GM12874 (cell line): ENCODE results near the gene ZNF793.

Experiments used
- TF ChIP-seq, protein P1 (sequence below): IDR thresholded peaks from 2 replicates; pipeline ENCODE4 v1.5.1; 2011; ENCODE audit warnings: low read depth, mild to moderate bottlenecking, control low read depth, low read length, moderate library complexity; ENCODE audit not compliant: insufficient read depth

The ZNF793 gene

GRCh38 chr19:37506387-37507166 is at the start of gene ZNF793:
ZNF793 (plus strand) TSS chr19:37506939; CDS start chr19:37523440, 16,501 bp downstream.
- TF ChIP-seq, protein P1, sequence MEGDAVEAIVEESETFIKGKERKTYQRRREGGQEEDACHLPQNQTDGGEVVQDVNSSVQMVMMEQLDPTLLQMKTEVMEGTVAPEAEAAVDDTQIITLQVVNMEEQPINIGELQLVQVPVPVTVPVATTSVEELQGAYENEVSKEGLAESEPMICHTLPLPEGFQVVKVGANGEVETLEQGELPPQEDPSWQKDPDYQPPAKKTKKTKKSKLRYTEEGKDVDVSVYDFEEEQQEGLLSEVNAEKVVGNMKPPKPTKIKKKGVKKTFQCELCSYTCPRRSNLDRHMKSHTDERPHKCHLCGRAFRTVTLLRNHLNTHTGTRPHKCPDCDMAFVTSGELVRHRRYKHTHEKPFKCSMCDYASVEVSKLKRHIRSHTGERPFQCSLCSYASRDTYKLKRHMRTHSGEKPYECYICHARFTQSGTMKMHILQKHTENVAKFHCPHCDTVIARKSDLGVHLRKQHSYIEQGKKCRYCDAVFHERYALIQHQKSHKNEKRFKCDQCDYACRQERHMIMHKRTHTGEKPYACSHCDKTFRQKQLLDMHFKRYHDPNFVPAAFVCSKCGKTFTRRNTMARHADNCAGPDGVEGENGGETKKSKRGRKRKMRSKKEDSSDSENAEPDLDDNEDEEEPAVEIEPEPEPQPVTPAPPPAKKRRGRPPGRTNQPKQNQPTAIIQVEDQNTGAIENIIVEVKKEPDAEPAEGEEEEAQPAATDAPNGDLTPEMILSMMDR, result no peak

- TF ChIP-seq, protein P1, result no peak
Measured at GRCh38 chr19:37466277-37466797, 40.4 kb upstream of the ZNF793 start.

DNA sequence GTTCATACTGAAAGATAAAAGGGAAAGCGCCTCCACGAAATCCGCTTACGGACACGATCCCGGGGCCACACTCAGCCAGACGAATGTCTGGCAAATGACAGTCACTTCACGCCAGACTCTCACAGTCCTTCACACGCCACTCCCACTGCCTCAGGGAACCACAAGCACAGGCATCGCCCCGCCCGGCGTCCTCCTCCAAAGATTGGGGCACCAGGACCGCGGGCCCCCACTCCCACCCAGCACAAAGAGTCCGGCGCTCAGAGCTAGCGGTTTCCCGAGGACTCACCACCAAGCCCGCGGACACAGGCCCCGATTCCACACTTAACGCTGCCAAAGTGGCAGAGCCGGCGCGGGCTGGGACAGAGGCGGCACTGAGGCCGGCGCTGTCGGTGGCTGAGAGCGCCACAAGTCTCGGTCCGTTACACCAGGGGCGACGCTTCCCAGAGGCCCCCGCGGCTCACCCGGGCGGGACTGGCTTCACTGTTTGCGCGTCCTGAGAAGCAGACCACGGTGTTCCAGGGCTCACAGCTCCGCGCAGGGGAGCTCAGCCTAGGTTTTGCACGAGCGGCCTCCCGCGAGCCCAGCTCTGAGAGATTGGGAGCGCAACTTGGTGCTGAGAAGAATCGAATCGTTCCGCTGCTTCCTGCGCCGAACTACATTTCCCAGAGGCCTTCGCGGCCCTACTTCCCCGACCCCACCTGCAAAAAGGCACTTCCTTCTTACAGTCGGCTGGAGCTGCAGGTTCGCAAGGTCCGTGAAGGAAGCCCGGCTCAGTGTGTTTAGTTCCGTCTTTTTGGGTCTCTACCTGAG is 39.7 kb upstream of the ZNF793 start, which contains the start of gene ZNF569:
ZNF569 (minus strand) TSS at position 647 of the 810 bp plus-strand sequence. CDS start 22,523 bp downstream, outside the sequence.
- TF ChIP-seq, protein P1, result no peak

- TF ChIP-seq, protein P1, result no peak
Measured at GRCh38 chr19:37467608-37468090, 39.1 kb upstream of the ZNF793 start.

GRCh38 chr19:37468961-37469777 is 37.6 kb upstream of the ZNF793 start, which contains the start of gene ZNF570:
ZNF570 (plus strand) TSS chr19:37469356; CDS start chr19:37470355, 999 bp downstream.
- TF ChIP-seq, protein P1, result no peak

DNA sequence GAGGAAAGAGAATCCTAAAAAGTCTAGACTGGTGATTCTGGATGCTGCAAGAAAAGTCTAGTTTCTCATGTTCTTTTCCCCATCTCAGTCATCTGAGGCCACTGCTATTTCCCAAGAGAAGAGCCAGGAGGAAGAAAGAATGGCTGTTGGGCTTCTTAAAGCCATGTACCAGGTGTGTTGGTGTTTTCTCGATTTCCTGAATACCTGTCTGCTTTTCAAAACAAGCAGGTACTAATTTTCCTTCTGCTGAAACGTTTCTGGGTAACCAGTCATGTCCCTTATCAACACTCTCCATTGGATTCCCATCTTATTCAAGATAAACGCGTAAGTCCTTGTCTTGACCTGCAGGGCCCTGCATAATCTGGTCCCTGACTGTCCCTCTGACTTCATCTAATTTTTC is 36.5 kb upstream of the ZNF793 start:
- TF ChIP-seq, protein P1, result no peak

DNA sequence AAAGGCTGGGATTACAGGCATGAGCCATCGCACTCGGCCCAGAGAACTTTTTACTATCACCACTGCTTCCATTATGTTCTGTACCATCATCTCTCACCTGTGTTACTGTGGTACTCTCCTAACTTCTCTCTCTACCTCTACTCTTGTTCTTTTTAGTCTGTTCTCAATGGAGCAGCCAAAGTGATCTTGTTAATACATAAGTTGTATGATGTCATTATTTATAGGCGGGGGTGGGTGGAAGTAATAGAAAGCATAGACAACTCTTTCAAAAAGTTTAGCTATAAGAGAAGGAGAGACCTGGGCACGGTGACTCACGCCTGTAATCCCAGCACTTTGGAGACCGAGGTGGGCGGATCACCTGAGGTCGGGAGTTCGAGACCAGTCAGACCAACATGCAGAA is 34.6 kb upstream of the ZNF793 start:
- TF ChIP-seq, protein P1, result no peak
